ENCODE results near the gene CHRNA1. TPM values are rescaled to one million over a fixed set of nuclear protein-coding genes. Genes with fewer than 3 reads are reported as not detected.
"Not testable (repeated sequence)": the region's sequence is repeated elsewhere in the genome, so short reads cannot be mapped to it uniquely, and the experiment has no call there.

The CHRNA1 gene
- total RNA-seq, 1 experiment from 2014 or later, result not detected

- H3K56ac ChIP-seq (ENCODE audit: insufficient read length, low read depth, low read length), result no peak overlapping the region
- no peak overlapping the region for H3T11ph ChIP-seq (ENCODE audit: low read length)
- H2AK5ac ChIP-seq (ENCODE audit: insufficient read length, low read length), result no peak overlapping the region
- no peaks in the 10 kb centered on the region for H3K36me3 Mint-ChIP-seq (ENCODE audit: insufficient read depth in 1 of 3, low read depth in 3 of 3)
- no peak for TF ChIP-seq CTCF (conservative IDR thresholded peaks at IDR 0.05)
- no peaks in the 10 kb centered on the region for H3K23me2 ChIP-seq (ENCODE audit: insufficient read length, low read depth, low read length, poor library complexity, severe bottlenecking)
- no peaks in the 10 kb centered on the region for H4K20me1 ChIP-seq (ENCODE audit: control insufficient read depth, insufficient read depth, insufficient read length)
- no CpG with 5 or more reads among the region's 6 CpGs for WGBS (ENCODE audit: extremely low coverage, insufficient read length, low lambda C conversion rate)
- H3K27me3 Mint-ChIP-seq (ENCODE audit: low read depth), result no peaks in the 10 kb centered on the region
- no peak for DNase-seq
- no peak overlapping the region for H4K91ac ChIP-seq (ENCODE audit: insufficient read length, low read depth, low read length)
- no peak overlapping the region for H3K4ac ChIP-seq (ENCODE audit: low read depth, low read length)
- H3K4me1 ChIP-seq (ENCODE audit: insufficient read depth, low read length), result no peaks in the 10 kb centered on the region
- no peak overlapping the region for H3K18ac ChIP-seq (ENCODE audit: insufficient read length, low read depth, low read length)
- no peaks in the 10 kb centered on the region for H3K79me2 ChIP-seq (ENCODE audit: insufficient read depth, low read length)
- no peak overlapping the region for H2AFZ ChIP-seq (ENCODE audit: low read length)
- H3K9me3 ChIP-seq (ENCODE audit: control insufficient read depth, low read depth, low read length), result no peaks in the 10 kb centered on the region
- no peak overlapping the region for H4K8ac ChIP-seq (replicated peaks; ENCODE audit: insufficient read length, low read depth, low read length)
- no peak overlapping the region for H3K23ac ChIP-seq (ENCODE audit: insufficient read length, low read depth, low read length)
- no peak overlapping the region for H4K5ac ChIP-seq (ENCODE audit: insufficient read length, low read depth, low read length)
- no peak overlapping the region for H3K4me3 Mint-ChIP-seq
- H3K27ac ChIP-seq (ENCODE audit: insufficient read length, low read depth, low read length), result no peak overlapping the region
- H2BK120ac ChIP-seq (ENCODE audit: low read depth, low read length, poor library complexity, severe bottlenecking), result no peak overlapping the region
- no peak overlapping the region for H2BK12ac ChIP-seq (ENCODE audit: insufficient read length, low read depth, low read length)
- H3K14ac ChIP-seq (ENCODE audit: insufficient read depth, low read length), result no peak overlapping the region
- no peaks in the 10 kb centered on the region; a peak in 1 of 5 replicates for H3K9me3 Mint-ChIP-seq
- H3K4me1 Mint-ChIP-seq, result no peaks in the 10 kb centered on the region
- H2BK5ac ChIP-seq (ENCODE audit: insufficient read length, low read length), result no peak overlapping the region
- no peaks in the 10 kb centered on the region for H3K27me3 ChIP-seq (ENCODE audit: insufficient read depth, low read length)
- H2BK15ac ChIP-seq (ENCODE audit: low read depth, low read length), result no peak overlapping the region
- H3K79me1 ChIP-seq (ENCODE audit: insufficient read depth, low read depth, low read length, poor library complexity, severe bottlenecking), result no peaks in the 10 kb centered on the region
- no peak overlapping the region for H3K9ac ChIP-seq (ENCODE audit: extremely low read depth, insufficient read length, low read length)
- H3K4me2 ChIP-seq (ENCODE audit: insufficient read depth, insufficient read length, low read length), result no peak overlapping the region
- H3K27ac Mint-ChIP-seq, result no peak overlapping the region
- no peak overlapping the region for H2BK20ac ChIP-seq (ENCODE audit: low read depth, low read length, poor library complexity, severe bottlenecking)
Measured at GRCh38 chr2:174711206-174711605, 53.1 kb downstream of the CHRNA1 start.

- not testable (repeated sequence) for H3K18ac ChIP-seq (ENCODE audit: insufficient read length, low read depth, low read length); H3K27me3 ChIP-seq (ENCODE audit: insufficient read depth, low read length); H3K79me2 ChIP-seq (ENCODE audit: insufficient read depth, low read length); H3K27ac ChIP-seq (ENCODE audit: insufficient read length, low read depth, low read length); H2AK5ac ChIP-seq (ENCODE audit: insufficient read length, low read length); H3K23ac ChIP-seq (ENCODE audit: insufficient read length, low read depth, low read length); H2BK120ac ChIP-seq (ENCODE audit: low read depth, low read length, poor library complexity, severe bottlenecking); H3K4me1 Mint-ChIP-seq; H4K8ac ChIP-seq (replicated peaks; ENCODE audit: insufficient read length, low read depth, low read length); H3K79me1 ChIP-seq (ENCODE audit: insufficient read depth, low read depth, low read length, poor library complexity, severe bottlenecking); H3K4me3 Mint-ChIP-seq; H3K9me3 ChIP-seq (ENCODE audit: control insufficient read depth, low read depth, low read length); H2BK20ac ChIP-seq (ENCODE audit: low read depth, low read length, poor library complexity, severe bottlenecking); H2BK12ac ChIP-seq (ENCODE audit: insufficient read length, low read depth, low read length); H3K56ac ChIP-seq (ENCODE audit: insufficient read length, low read depth, low read length); H4K91ac ChIP-seq (ENCODE audit: insufficient read length, low read depth, low read length); H3K27me3 Mint-ChIP-seq (ENCODE audit: low read depth); H3K9ac ChIP-seq (ENCODE audit: extremely low read depth, insufficient read length, low read length); DNase-seq; H2BK15ac ChIP-seq (ENCODE audit: low read depth, low read length); H3K9me3 Mint-ChIP-seq; H3K4me1 ChIP-seq (ENCODE audit: insufficient read depth, low read length); H3K27ac Mint-ChIP-seq; H3K36me3 Mint-ChIP-seq (ENCODE audit: insufficient read depth in 1 of 3, low read depth in 3 of 3); H3K23me2 ChIP-seq (ENCODE audit: insufficient read length, low read depth, low read length, poor library complexity, severe bottlenecking); H4K5ac ChIP-seq (ENCODE audit: insufficient read length, low read depth, low read length); H3K14ac ChIP-seq (ENCODE audit: insufficient read depth, low read length); H2AFZ ChIP-seq (ENCODE audit: low read length); H3K4ac ChIP-seq (ENCODE audit: low read depth, low read length); H2BK5ac ChIP-seq (ENCODE audit: insufficient read length, low read length); H3T11ph ChIP-seq (ENCODE audit: low read length); H4K20me1 ChIP-seq (ENCODE audit: control insufficient read depth, insufficient read depth, insufficient read length); H3K4me2 ChIP-seq (ENCODE audit: insufficient read depth, insufficient read length, low read length)
- WGBS (ENCODE audit: extremely low coverage, insufficient read length, low lambda C conversion rate), result no CpG with 5 or more reads among the region's 32 CpGs
Measured at GRCh38 chr2:174709416-174710004, 54.8 kb downstream of the CHRNA1 start.

All from H9 (cell line).